NCI-H146 (cell line): ENCODE results near the gene MRPS18A.
"Not testable (repeated sequence)": the region's sequence is repeated elsewhere in the genome, so short reads cannot be mapped to it uniquely, and the experiment has no call there.

Experiments used
- DNase-seq: peaks from one replicate; lab custom pipeline; 2025; lab: John Stamatoyannopoulos, UW

MRPS18A gene

DNA sequence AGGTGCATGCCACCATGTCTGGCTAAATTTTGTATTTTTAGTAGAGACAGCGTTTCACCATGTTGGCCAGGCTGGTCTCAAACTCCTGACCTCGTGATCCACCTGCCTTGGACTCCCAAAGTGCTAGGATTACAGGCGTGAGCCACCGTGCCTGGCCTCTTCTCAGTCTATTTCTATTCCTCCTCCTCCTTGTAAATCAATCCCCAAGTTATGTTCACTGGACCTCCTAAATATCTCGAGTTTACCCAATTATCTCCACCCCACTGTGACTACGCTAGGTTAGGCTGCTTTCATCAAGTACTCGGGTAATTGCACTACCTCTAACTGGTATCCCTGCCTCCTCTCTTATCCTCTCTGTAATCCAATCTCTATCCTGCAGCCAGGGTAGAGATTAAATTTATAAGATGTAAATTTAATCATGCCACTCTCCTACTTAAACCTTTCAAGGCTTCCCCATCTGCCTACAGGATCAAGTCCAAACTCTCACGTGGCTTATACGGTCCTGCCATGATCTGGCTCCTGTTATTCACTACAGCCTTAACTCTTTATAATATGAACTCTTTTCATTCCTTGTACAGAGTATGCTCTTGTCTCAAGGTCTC is 52.8 kb downstream of the MRPS18A start:
- peak; percentile 25 for DNase-seq

- DNase-seq: not testable (repeated sequence)
Observed at GRCh38 chr6:43633002-43633401, 54.6 kb downstream of the MRPS18A start.

- no peak for DNase-seq
Observed at GRCh38 chr6:43630980-43631619, 56.5 kb downstream of the MRPS18A start.

DNA sequence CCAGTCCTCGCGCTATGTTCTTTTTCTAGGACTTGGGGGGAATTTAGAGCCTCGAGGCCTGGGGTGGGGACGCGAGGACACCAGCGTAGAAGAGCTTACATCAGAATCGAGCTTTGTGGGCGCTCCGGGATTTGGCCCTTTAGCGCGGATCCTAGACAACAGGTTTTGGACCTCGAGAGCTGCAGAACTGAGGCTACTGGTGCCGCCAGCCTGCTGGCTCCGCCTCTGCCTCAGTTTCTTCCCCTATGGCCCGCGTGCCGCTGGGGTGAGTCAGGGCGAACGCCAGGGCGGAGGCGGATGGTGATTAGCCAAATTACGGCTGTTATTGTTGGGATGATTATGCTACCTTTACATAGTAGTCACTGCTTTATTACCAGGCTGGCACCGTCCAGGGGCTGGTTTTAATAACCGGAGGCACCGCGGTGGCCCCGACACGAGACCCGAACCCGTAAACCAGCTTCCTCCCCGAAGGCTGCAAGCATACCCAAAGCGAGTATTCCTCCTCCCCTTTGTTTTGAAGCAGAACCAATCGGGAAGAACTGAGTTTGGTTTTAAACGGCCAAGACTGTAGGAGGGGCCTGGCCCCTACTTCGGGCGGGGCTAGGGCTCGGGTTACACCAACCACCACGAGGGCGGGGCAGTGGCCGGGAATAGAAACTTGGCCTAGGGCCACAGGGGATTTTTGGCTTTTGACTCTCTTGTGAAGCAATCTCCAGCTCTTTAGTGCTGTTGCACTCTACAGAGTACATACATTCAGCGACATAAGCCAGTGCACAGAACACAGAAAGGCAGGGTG is 57.9 kb downstream of the MRPS18A start:
- peak; percentile 99 for DNase-seq

- peak; percentile 100 for DNase-seq
Observed at GRCh38 chr6:43629104-43629504, 58.5 kb downstream of the MRPS18A start, which contains the start of gene GTPBP2. GTPBP2 (minus strand) TSS chr6:43629264; CDS start chr6:43629162, 102 bp downstream.

- DNase-seq: peak; percentile 83
Observed at GRCh38 chr6:43628393-43629103, 59.0 kb downstream of the MRPS18A start.

DNA sequence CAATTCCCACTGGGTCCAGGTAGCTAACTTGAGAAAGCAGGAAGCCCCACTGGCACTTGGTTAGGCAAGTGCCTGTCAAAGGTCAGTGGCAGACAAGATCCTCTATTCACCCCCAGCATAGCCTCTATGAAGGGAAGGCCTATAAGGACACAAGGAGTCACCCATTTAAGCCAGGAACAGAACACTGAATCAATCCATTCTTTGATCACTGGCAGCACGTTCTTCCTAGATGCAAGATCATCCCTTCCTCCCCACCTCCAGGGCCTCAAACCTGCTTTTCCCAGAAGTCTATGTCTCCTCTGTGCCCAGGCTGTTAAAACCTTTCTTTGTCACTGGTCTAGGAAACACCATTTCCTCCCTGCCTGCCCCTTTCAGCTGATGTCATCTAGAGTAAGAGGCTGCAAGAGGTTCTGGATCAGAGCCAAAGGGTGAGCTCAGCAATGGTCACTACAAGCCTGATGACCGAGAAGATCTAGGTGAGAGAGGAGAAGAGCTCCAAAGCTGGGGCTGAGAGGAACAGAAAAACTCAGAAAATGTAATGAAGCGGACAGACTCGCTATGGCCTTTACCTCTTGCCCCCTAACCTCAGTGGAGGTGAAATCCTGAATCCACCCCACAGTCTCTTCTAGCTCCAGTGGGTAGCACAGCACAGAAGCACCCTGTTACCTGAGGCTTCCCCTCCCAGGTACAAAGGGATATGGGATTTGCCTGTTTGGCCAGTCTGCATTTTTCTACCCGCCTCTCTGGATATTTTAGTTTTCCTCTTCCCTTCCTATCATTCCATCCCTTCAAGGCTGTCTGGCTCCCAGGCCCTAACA is 60.4 kb downstream of the MRPS18A start:
- peak; percentile 84 for DNase-seq

DNA sequence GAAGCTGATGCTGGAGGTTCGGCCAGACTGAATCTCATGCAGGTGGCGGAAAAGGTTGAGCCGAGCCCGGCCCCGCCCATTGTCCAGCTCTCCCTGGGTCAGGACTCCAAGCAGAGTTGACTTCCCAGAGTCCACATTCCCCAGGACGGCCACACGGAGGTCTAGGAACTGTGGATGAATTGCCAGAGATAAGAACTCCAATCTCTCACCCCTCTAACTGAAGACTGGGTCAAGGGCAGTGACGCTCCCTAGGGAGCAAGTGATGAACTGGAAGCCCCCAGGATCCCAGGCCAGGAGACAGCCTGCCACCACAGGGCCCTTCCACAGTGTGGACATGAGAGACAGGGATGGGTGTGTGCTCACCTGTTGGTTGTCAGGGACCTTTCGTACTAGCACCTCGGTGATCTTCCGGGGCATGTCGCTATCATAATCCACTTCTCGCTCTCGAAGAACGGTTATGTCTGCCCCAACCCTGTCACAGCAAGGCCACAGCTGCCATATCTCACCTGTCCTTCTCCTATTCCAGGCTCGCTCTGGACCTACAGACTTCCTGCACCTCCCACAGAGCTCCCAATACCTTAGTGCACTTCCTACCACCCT is 62.1 kb downstream of the MRPS18A start:
- no peak for DNase-seq

- DNase-seq: no peak
Observed at GRCh38 chr6:43624786-43625288, 62.8 kb downstream of the MRPS18A start.

GRCh38 chr6:43623880-43624785 is 63.5 kb downstream of the MRPS18A start:
- DNase-seq: no peak

DNA sequence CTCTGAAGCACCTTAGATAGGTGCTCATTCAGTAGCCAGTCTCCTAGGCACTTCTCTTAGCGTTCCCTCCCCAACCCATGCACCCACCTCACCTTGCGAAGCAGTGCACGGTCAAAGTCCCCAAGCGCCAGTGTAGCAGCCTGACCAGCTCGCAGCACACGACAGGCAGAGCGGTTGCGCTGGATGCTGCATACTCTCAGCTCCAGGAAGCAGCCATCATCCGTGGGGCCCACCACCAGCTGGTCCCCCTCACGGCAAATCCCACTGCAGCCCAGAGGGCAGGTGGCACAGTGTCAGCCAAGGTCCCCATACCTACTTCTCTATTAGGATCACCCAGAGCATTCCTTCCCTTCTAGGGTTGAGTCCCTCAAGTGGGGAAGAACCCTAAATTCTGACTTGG is 65.0 kb downstream of the MRPS18A start:
- DNase-seq: no peak

- DNase-seq: no peak
Observed at GRCh38 chr6:43621836-43622180, 65.8 kb downstream of the MRPS18A start.
